ENCODE data around the gene HPSE2. TPM values are rescaled to one million over a fixed set of nuclear protein-coding genes. Genes with fewer than 3 reads are reported as not detected.

HPSE2 gene
- total RNA-seq, 1 experiment from 2014 or later: not detected

DNA sequence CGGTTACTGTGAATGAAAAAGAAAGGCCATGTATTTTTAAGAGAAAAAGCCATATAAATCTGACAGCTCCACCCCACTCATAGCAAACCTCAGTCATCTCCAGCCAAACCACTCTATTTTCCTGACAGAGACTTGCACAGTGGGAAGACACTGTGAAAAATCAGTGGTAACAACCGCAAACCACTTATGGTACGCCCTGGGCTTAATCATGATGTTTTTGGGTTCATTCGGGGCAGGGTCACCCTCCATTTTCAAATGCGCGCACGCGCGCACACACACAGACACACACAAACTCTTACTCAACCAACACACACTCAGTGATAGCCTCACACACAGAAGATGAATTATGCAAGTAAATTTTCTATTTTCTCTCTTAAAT, 706.9 kb downstream of the HPSE2 start:
- Histone ChIP-seq H3K27me3 (ENCODE audit: control insufficient read depth, insufficient read depth, low read length) (0 out of 2 replicates have a peak, but pooled peaks cover 4% of the 10 kb centered on the region), H3K27ac (ENCODE audit: low read length) (no peak overlapping the region), H3K4me1 (ENCODE audit: control insufficient read depth, insufficient read depth, low read length) (no peaks in the 10 kb centered on the region), H3K9me3 (ENCODE audit: control insufficient read depth, insufficient read depth, low read depth, low read length) (no peaks in the 10 kb centered on the region), H3K36me3 (ENCODE audit: control insufficient read depth, insufficient read depth, low read length) (no peaks in the 10 kb centered on the region), H3K4me3 (ENCODE audit: low read depth in 2 of 2, low read length in 2 of 2) (no peak overlapping the region)
- DNase-seq (ENCODE audit: low read depth, low spot score) (no peak), ATAC-seq (no peak)
- BruUV-seq (replicated peaks): no TSS peak
- in situ Hi-C loops (cut with HindIII; ENCODE audit: low pct_unique_long_range_greater_than_20kb, low sequenced_read_pairs): no loop called here
- CTCF ChIA-PET: no interaction called here
- POLR2A ChIA-PET: no interaction called here
- TF ChIP-seq SIN3A (IDR thresholded peaks at IDR 0.05; ENCODE audit: borderline replicate concordance, insufficient read depth, low read depth, low read length) (no peak), TCF7L2 (IDR thresholded peaks at IDR 0.05; ENCODE audit: low read depth, low read length) (no peak), POLR2AphosphoS5 (IDR thresholded peaks at IDR 0.05; ENCODE audit: low read depth, low read length) (no peak)
- TF ChIP-seq, protein P1, sequence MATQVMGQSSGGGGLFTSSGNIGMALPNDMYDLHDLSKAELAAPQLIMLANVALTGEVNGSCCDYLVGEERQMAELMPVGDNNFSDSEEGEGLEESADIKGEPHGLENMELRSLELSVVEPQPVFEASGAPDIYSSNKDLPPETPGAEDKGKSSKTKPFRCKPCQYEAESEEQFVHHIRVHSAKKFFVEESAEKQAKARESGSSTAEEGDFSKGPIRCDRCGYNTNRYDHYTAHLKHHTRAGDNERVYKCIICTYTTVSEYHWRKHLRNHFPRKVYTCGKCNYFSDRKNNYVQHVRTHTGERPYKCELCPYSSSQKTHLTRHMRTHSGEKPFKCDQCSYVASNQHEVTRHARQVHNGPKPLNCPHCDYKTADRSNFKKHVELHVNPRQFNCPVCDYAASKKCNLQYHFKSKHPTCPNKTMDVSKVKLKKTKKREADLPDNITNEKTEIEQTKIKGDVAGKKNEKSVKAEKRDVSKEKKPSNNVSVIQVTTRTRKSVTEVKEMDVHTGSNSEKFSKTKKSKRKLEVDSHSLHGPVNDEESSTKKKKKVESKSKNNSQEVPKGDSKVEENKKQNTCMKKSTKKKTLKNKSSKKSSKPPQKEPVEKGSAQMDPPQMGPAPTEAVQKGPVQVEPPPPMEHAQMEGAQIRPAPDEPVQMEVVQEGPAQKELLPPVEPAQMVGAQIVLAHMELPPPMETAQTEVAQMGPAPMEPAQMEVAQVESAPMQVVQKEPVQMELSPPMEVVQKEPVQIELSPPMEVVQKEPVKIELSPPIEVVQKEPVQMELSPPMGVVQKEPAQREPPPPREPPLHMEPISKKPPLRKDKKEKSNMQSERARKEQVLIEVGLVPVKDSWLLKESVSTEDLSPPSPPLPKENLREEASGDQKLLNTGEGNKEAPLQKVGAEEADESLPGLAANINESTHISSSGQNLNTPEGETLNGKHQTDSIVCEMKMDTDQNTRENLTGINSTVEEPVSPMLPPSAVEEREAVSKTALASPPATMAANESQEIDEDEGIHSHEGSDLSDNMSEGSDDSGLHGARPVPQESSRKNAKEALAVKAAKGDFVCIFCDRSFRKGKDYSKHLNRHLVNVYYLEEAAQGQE (IDR thresholded peaks at IDR 0.05; ENCODE audit: insufficient read depth in 1 of 2, low read depth in 2 of 2, low read length in 1 of 2): no peak
- TF ChIP-seq, protein P2, sequence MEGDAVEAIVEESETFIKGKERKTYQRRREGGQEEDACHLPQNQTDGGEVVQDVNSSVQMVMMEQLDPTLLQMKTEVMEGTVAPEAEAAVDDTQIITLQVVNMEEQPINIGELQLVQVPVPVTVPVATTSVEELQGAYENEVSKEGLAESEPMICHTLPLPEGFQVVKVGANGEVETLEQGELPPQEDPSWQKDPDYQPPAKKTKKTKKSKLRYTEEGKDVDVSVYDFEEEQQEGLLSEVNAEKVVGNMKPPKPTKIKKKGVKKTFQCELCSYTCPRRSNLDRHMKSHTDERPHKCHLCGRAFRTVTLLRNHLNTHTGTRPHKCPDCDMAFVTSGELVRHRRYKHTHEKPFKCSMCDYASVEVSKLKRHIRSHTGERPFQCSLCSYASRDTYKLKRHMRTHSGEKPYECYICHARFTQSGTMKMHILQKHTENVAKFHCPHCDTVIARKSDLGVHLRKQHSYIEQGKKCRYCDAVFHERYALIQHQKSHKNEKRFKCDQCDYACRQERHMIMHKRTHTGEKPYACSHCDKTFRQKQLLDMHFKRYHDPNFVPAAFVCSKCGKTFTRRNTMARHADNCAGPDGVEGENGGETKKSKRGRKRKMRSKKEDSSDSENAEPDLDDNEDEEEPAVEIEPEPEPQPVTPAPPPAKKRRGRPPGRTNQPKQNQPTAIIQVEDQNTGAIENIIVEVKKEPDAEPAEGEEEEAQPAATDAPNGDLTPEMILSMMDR (IDR thresholded peaks at IDR 0.05): no peak
- intact Hi-C loops (cut with micrococcal nuclease; ENCODE audit: unreplicated experiment): no loop called here

DNA sequence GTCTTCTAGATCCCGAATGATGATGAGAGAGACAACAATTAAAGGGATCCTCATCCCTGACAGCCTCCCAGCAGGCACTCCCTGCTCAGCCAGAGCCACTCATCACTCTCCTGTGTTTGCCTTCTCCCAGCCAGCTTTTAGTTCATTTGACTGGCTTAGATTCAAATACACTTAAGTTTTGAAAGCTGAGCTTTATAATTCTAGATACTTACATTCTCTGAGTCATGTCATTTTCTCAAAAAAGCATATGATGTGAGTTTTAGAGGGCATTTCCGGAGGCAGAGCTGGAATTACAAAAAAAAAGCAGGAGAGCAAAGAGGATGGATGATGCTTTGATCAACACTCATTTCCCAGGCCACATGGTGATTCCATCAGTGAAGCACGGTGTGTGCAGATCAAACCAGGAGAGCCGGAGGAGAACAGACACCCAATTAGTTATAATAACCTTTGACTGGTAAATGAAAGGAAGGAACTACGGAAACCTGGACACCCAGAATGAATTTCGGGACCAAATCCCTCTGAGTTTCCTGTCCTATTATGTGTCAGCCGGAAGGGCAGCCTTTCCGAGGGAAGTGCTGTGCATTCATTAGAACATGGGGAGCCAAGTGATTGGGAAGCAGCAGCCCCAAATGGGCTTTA, 707.4 kb downstream of the HPSE2 start:
- Histone ChIP-seq H3K27ac (ENCODE audit: low read length) (no peak overlapping the region), H3K4me1 (ENCODE audit: control insufficient read depth, insufficient read depth, low read length) (no peaks in the 10 kb centered on the region), H3K9me3 (ENCODE audit: control insufficient read depth, insufficient read depth, low read depth, low read length) (no peaks in the 10 kb centered on the region), H3K27me3 (ENCODE audit: control insufficient read depth, insufficient read depth, low read length) (0 out of 2 replicates have a peak, but pooled peaks cover 4% of the 10 kb centered on the region), H3K4me3 (ENCODE audit: low read depth in 2 of 2, low read length in 2 of 2) (no peak overlapping the region), H3K36me3 (ENCODE audit: control insufficient read depth, insufficient read depth, low read length) (no peaks in the 10 kb centered on the region)
- ChIA-PET CTCF (no interaction called here), POLR2A (no interaction called here)
- BruUV-seq (replicated peaks): no TSS peak
- no peak for ATAC-seq
- TF ChIP-seq TCF7L2 (IDR thresholded peaks at IDR 0.05; ENCODE audit: low read depth, low read length) (no peak), POLR2AphosphoS5 (IDR thresholded peaks at IDR 0.05; ENCODE audit: low read depth, low read length) (no peak), SIN3A (IDR thresholded peaks at IDR 0.05; ENCODE audit: borderline replicate concordance, insufficient read depth, low read depth, low read length) (no peak)
- TF ChIP-seq, protein P1 (IDR thresholded peaks at IDR 0.05; ENCODE audit: insufficient read depth in 1 of 2, low read depth in 2 of 2, low read length in 1 of 2): no peak
- TF ChIP-seq, protein P2 (IDR thresholded peaks at IDR 0.05): no peak
- intact Hi-C loops (cut with micrococcal nuclease; ENCODE audit: unreplicated experiment) (no loop called here), in situ Hi-C loops (cut with HindIII; ENCODE audit: low pct_unique_long_range_greater_than_20kb, low sequenced_read_pairs) (no loop called here)
- DNase-seq (ENCODE audit: low read depth, low spot score): no peak
